GM19467 (cell line): ENCODE measurements around the gene TARS2.
A peak's percentile ranks its signal among the peaks of the same experiment; 100 is the strongest.

Source experiments
- ATAC-seq: cut with Tn5 transposase; IDR thresholded peaks from one replicate; pipeline ENCODE4 v1.9.1; 2021; ENCODE audit warnings: mild to moderate bottlenecking, moderate library complexity; ENCODE audit not compliant: unreplicated experiment

Gene TARS2

GRCh38 chr1:150486966-150487762, at the start of gene TARS2:
Gene TARS2, plus strand, starts transcription at chr1:150487419. Its CDS starts 32 bp downstream, at chr1:150487451.
- peak; percentile 99 for ATAC-seq

DNA sequence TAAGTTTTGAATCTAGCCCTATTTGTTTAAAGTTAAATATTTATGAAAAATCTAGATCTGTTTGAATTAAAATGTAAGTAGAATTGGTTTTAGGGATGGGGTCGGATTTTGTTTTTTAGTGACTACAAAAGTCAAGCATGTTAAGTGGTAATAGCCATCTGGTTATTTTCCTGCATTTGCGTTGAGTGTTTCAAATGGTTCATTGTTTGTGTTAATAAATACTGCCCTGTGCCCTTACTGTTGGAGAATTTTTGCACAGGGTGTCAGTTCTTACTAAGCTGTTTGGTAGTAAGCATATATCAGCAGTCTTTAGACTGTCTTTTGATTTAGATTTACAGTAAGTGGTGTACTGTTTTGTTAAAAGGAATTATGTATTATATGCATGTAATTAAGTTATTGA, 46.1 kb upstream of the TARS2 start:
- ATAC-seq, result no peak

DNA sequence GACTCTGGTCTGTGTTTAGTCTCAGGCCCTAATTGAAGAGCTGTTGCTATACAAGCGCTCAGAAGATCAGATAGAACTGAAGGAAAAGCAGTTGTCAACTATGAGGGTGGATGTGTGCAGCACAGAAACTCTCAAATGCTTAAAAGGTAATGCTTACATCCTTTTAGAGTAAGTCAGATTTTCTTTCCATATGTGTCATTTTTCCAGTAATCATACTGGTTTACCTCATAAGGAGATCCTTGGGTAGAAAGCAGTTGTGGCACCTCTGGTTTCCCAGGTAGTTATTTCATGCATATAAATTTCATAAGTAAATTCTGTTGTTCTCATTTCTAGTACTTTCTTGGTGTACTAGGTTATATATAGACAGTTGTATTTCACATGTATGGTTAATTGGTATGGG, 43.0 kb upstream of the TARS2 start:
- no peak for ATAC-seq

DNA sequence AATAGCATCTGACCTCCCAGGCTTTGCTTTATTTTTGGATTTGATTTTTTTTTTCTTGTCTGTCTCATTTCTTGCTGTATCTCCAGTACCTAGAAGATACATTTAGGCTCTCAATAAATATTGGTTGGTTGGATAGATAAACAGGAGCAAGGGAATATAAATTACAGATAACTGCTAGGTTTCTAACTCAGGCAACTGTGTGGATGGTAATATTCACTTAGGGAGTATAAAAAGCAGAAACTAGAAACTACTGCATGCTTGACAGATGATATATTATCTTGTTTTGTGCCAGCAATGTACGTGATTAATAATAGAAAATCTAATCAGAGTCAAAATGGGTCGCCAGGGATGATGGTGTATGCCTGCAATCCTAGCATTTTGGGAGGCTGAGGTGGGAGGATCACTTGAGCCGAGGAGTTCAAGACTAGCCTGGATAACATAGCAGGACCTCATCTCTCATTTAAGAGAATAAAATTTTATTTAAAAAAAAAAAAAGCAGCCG, 31.0 kb upstream of the TARS2 start:
- ATAC-seq, result no peak

DNA sequence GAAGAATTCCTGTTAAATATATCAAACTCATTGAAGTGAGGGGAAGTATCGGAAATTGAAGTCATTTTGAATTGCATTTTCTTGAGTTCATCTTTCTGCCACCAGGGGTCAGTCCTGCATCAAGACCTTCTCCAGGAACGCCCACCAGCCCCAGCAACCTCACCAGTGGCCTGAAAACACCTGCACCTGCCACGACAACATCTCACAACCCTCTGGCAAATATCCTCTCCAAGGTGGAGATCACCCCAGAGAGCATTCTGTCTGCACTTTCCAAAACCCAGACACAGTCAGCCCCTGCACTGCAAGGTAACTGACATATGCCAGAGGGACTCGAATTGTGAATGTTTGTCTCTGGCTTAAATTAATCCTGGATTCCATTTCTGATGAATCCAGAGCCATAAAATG, 22.8 kb upstream of the TARS2 start:
- ATAC-seq, result no peak

DNA sequence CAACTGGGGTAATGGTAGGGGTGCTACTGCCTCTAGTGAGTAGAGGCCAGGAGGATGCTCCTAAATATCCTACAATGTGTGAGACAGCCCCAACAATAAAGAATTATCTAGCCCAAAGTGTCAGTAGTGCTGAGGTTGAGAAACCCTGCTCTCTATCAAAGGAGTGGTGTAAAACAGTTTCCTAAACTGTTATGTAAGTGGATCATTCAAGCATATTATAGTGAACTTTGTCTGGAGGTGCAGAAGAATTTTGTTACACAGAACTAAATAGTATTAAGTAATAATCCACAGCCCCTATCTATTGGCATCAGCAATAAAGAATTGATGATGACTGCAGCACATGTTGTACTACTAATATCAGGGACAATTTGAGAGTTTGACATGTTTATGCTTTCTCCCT, 20.3 kb upstream of the TARS2 start:
- no peak for ATAC-seq

- no peak for ATAC-seq
These were observed 17.9 kb upstream of the TARS2 start for GRCh38 chr1:150469291-150469690.

- ATAC-seq, result no peak
These were observed 14.5 kb upstream of the TARS2 start for GRCh38 chr1:150472601-150473200.

- no peak for ATAC-seq
These were observed 13.6 kb upstream of the TARS2 start for GRCh38 chr1:150473659-150474058.

DNA sequence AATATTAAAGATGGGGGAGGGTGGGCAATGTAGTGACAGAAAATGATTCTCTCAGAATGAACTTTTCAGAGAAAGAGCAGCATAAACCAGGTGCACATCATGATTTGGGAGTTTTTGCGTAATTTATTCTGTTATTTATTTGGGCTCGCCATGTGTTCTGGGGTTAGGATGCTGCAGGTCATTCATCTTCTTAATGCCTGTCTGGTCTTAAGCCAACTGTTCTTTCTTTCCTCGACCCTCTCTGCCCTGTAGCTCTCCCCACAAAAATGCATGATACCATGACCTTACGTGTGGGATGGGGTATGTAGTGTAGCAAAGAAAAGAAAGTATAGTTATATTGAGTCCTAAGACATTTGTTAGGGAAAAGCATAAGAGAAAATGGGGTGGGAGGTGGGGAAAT, 12.3 kb upstream of the TARS2 start:
- no peak for ATAC-seq

- no peak for ATAC-seq
These were observed 10.5 kb upstream of the TARS2 start for GRCh38 chr1:150476754-150477153.

DNA sequence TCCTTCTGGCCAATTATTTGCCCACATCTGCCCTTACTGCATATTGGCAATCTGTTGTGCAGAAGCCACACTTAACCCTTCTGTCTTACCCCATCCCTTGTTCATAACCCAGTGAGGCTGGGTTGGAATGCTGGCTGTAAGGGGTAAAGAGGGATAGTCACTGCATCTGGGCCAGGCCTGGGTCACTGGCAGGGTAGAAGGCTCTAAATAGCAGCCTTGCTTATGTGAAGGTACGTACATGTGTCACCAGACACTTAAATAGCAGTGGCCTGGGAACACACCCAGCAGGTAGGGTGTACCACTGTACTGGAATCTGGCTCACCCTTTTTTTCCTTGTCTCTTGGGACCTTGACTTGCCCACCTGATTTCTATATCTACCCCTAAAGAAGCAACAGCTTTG, 9.9 kb upstream of the TARS2 start:
- no peak for ATAC-seq

- ATAC-seq, result no peak
These were observed 9.5 kb upstream of the TARS2 start for GRCh38 chr1:150477733-150478132.

DNA sequence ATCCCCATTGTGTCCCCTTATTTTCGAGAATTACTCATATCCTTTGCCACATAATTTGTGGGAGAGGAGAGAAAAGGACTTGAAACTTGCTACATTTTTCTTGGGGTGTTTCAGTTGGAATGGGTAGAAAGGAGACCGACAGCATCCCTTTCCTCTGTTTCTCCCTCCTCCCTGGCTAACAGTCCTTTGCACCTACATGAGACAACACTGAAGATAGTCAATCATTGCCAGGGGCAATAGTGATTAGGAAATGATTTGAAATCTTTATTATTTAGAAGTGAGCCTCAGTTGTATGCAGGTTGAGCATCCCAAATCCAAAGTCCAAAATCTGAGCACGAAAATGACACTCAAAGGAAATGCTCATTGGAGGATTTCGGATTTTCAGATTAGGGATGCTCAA, 7.8 kb upstream of the TARS2 start:
- no peak for ATAC-seq

DNA sequence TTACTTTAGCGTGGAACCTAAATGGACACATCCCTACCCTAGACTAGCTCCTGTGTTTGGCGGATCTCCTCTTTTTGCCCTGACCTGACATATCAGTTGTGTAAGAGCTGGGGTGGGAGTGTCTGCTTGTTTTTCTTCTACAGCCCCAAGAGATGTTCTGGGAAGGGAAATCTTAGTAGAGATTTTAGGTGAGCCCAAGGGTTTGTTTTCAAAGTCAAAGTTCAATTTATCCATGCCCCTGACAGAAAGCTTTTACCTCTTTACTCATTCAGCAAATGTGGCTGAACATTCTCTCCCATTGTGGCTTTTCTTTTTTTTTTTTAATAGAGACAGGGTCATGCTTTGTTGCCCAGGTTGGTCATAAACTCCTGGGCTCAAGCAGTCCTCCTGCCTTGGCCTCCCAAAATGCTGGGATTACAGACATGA, 7.3 kb upstream of the TARS2 start:
- ATAC-seq, result no peak

DNA sequence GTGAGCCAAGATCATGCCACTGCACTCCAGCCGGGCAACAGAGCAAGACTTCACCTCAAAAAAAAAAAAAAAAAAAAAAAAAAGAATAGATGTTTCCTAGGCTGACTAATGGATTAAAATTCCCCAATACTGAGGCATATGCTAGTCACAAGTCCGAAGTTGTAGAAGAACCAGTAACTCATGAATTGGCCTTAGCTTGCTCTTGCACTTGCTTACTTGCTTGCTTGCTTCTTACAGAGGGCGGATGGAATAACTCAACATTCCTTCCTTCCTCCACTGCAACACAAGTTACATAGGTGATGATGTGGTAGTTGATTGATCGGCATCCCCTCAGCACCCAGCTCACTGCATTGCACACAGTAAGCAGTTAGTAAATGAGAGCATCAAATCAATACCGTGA, 2.8 kb upstream of the TARS2 start:
- no peak for ATAC-seq

DNA sequence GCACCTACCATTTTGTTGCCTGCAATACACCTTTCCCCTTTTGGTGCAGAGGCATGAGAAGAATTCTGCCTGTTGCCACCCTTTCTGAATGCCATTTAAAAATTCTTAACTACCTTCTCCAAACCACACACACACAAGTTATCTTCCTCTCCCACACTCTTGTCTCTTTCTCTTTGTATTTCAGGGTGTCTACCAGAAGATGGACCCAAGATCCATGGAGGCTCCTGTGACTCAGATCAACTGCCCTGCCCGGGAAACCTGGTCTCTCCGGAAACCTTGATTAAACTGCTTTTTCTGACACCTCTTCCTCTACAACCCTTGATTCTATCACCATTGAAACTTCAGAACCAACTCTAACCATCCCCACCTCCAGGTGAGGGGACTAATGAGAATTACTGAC, 2.4 kb upstream of the TARS2 start:
- no peak for ATAC-seq

- no peak for ATAC-seq
These were observed 520 bp downstream of the TARS2 start for GRCh38 chr1:150487763-150488115.

- ATAC-seq, result no peak
These were observed 6.0 kb downstream of the TARS2 start for GRCh38 chr1:150493175-150493574.

DNA sequence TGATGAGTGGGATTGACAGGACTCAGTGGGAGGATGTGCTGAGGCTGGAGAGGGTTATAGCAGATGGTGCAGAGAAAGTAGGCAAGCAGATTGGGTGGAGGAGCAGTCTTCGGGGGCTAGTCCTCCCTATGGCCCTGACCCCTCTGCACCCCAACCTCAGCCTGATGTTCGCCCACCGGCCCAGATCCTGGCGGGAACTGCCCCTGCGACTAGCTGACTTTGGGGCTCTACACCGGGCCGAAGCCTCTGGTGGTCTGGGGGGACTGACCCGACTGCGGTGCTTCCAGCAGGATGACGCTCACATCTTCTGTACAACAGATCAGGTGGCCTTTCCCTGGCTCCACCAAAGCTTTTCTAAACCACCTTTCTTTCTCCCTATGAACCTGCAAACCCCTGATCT, 11.1 kb downstream of the TARS2 start:
- no peak for ATAC-seq

DNA sequence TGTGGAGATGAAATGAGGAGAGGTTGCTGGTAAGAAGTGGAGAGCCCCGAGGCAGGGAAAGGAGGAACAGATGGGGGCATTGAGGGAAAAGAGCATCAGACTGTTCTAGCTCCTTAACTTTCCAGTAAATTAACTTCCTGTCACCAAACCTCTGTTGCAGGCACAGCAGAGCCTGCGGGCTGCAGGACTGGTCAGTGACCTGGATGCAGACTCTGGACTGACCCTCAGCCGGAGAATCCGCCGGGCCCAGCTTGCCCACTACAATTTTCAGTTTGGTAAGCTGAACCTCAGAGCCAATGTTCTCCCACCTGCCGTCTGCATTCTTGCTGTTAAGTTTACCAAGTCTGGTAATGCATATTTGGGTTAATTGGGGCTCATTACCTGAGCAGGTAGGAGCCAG, 18.2 kb downstream of the TARS2 start:
- no peak for ATAC-seq
